Hematopoietic multipotent progenitor cell treated with erythropoietin and hydrocortisone succinate and interleukin-3 and kit ligand, for 6 days (in vitro differentiated cells): ENCODE data around the gene MPND.

Experiments
- DNase-seq: peaks from one replicate; pipeline ENCODE4 v3.0.0-alpha.2; 2015

MPND gene

DNA sequence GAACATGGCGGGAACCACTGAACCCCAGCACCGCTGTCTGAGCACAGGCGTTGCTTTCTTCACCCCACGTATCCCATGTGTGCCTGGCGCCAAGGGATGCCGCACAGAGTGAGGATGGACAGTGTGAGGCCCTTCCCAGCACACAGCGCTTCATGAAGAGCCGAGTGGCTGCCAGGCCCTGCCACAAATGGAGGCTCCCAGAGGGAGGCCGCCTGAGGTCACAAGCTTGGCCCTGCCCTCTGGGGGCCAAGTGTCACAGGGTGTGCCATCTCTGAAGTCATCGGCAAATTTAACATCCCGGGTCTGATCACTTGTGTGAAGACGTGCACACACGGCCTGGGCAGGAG is 24.4 kb downstream of the MPND start:
- DNase-seq: peak; percentile 36

DNA sequence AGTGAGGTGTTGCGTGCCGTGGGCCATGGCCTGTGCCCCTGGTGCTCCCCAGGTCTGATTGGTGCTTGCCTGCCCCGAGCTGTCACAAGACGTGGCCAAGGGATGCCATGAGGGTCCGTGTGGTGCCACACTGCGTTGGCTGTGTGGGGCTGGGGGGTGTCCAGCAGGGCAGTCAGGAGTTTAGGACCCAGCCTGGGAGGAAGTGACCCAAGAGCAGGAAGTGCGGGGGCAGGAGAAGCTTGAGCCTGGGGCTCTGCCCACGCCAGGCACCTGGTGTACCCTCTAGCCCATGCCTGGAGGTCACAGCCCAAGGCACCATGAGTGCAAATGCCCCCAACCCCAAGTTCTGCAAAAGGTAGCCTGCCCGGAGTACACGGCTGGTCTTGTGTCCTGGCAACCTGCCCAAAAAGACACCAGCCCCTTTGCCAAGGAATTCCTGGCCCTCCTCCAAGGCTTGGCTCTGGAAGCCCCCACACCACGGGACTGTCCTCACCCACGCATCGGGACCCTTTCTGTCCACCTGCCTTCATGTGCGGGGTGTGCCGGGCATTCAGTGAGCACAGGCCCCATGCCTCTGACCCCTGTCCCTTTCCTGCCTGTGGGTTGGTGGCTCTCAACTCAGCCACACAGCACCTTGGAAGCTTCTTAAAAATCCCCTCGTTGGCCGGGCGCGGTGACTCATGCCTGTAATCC is 24.9 kb downstream of the MPND start:
- DNase-seq: no peak

DNA sequence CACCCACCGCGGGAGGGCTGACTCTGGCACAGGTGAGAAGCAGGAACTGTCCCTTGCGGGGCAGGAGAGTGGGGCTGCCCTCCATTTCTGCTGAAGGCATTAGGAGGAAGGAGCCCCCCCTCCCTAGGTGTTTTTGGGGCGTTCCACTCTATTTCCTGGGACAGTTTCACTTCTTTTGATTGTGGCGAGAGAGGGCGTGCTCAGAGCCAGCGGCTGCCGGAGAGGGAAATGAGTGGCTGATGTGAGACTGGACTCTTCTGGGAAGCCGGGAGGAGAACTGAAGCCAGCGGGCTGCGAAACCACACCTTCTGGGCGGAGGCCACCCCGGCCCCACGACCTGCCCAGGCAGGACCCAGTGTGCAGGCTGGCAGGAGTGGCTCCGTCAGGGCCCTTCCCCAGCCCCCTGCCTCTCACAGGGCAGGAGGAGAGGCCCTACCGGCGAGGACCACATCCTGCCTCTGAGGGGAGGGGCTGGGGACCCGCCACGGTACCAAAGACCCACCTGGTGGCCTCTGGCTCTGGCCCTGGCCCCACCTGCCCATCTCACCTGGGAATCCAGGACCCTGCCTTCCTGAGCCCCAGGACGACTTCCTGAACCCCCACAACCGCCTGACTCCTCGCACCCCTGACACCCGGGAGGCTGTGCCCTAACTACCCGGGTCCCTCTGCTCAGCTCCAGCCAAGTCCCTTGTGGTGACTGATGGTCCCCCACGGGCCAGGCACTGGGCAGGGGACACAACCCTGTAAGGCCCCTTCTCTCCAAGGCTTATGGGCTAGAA is 25.9 kb downstream of the MPND start:
- peak; percentile 78 for DNase-seq

DNA sequence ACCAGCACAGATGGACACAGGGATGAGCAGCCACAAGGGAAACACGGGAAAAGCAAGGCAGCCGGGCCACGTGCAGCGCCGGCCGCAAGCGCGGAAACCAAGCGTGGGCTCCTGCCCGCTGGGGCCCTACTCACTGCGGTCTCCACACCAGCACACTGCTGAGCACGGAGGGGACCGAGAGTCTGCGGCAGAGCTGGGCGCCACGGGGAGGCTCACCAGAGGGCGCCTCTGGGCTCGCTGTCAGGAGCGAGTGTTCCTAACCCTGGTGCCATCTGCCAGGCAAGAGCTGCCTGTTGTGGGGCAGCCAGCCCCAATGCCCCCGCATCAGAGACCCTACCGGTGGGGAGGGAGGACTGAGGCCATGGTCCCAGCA is 26.5 kb downstream of the MPND start:
- DNase-seq: peak; percentile 85

DNA sequence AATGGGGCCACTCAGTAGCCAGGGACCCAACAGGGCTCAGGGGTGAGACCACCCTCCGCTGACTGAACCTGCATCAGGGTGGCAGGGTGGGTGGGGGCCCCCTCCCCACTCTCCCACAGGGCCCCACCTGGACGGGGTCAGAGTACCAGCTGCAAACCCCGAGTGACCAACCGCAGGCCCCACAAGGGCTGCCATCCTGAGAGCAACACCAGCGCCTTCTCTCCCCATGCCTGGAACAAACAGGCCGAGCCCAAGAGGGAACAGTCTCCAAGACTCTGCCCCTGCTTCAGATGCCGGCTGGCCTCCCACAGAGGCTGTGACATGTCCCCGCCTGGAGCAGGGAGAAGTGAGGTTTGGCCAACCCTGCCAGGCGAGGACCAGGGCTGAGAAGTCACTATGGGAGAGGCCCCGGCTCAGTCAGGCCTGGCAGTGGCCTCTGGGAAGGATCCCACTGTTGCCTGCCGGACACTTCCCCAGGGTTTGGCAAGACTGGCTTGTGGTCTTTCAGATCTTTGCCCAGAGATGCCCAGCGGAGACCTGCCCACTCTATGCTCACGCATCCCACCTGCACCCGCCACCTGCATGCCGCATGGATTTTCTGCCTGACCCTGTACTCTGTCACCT is 27.2 kb downstream of the MPND start:
- DNase-seq: no peak

DNA sequence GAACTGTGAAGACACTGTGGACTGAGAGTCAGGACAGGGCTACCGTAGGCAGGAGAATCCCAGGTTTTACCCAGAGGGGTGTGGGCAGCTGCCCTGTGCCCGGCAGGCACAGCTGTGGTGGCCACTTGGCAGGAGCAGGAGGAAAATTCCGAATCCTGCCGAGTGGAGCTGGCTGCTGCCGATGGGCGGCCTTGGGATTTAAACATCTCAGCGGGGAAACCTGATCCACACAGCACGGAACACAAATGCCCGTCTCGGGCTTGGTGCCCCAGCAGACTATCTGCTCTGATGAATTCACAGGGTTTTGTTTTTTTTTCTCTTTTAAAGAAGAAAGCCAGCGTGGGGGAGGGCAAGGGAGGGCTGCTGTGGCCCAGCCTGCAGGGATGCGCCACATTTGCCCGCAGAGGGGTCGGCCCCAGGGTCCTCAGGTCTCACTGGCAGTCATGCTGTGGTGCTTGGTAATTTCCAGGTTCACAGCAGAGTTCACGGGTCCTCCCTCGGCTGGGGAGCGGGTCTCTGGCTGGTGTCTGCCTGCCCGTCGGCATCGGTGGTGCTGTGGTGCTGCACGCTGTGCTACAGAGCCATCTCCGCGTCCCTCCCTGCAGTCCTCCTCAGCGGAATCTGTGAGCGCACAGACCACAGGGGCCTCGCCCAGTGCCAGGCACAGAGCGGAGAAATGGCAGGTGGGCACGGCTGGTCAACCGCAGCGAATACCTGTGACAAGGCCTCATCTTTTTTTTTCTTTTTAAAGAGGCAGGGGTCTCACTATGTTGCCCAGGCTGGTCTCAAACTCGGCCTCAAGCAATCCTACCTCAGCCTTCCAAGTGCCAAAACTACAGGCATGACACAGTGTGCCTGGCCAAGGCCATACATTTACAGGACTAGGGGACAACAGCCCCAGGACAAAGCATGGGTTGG is 28.1 kb downstream of the MPND start:
- DNase-seq: no peak

DNA sequence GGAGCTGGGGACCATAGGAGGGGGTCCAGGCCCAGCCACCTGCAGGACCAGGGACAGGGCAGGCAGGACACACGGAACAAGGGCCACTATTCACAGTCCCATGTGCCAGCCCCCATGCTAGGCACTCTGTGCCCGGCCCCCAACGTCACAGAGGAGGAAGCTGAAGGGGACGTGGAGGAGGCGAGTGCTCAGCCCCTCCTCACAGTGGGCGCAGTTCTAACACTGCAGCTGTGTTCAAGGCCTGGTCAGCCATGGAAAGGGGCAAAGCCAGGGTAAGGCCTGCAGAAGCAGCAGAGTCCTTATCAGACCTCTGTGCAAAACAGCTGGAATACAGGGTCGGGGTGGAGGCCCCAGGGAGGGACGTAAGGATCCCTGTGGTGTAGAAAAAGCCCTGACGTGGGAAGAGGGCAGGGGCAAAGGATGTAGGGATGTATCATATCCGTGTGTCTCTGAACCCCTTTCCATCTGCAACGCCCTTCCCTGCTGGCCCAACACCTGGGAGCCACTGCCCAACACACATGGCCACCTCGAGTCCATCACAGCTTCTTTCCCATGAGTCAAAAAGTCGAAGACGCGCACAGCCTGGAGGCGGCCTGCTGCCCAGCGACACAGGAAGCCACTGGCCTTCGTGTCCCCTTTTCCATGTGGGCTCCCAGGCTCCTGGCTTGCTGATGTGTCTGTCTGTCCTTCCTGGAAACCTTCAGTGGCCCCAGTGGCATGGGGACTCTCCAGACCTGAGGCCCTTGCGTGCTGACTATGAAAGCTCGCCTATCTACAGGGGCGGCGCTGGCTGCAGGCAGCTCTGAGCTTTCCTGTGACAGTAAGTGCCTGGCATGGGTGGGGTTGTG is 29.0 kb downstream of the MPND start:
- DNase-seq: peak; percentile 74

DNA sequence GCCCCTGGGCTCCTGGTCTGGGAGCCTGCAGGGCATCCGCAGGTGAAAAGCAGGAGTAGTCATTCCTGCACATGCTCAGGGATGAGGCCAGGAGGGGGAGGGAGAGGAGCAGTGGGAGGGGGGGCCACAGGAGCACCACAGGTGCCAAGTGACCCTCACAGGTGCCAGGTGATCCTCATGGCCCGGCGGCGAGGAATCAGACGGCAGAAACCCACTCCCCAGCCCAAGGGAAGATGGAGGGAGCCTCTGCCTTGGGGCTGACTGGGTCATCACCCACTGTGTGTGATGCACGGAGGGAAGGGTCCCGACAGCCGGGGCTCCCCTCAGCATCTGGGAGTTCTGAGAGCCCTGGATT is 29.6 kb downstream of the MPND start:
- no peak for DNase-seq

DNA sequence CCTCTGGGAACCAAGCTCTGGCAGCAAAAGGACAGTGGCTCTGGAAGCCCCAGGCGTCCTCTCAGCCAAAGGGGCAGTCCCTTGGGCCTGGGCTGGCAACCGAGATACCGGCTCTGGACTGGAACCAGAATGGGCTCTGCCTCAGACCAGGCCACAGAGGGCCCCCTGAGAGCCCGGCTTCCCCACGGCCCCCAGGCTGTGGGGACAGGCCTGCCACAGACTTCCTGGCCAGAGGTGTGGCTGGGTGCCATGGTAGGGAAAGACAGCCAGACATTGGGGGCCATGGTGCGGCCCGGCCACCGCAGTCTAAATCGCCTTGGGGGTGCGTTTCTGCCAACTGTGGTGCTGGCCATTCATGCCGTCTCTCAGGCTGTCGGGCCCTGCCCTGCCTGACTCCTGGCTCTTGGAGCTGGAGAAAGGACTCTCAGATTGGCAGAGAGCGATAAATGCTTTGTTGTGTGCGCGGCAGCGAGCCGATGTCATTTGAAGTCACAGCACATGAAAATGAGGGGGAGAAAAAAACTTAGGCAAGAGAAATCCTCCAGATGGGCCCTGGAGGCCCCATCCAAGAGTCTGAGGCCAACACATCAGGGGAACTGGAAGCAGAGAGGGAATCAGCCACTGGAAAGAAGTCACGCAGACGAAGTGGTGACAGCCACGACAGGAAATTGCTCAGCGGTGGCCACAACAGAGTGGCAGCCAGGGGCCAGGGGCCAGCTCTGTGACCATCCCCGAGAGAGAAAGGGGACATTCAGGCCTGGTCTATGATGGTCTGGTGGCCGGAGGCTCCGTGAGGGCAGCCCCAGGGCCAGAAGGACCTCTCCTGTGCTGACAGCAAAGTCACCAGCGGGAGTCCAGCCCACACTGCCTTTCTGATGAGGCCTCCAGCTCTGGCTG is 30.5 kb downstream of the MPND start:
- DNase-seq: peak; percentile 36

DNA sequence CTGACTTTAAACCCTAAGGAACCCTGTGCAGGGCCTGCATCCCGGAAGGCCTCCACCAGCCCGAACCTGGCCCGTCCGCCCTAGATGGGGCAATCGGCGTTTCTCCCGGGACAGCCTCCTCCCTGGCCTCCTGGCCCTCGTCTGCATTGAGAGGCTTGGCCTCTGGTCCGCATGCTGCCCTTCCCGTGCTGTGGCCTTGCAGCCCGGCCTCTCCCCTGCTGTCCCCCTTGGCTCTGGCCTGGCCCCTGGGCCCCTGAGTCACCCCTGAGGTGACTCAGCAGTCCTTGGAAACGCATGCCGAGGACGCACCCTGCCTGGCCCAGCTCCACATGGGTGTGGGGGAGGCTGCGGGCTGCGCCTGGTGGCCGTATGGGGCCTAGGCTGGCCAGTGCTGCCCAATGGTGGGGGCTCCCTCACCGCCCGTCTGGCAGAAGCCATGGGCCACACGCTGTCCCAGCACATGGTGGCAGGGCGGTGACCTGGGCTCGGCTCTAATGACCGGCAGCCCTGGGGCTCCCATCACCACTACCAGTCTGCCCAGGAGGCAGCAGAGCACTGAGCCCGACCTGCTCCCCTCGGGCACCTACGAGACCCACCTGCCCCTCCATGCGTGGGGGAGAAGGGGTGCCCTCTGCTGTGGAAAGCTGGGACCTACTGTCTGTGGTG is 31.3 kb downstream of the MPND start:
- DNase-seq: peak; percentile 90

DNA sequence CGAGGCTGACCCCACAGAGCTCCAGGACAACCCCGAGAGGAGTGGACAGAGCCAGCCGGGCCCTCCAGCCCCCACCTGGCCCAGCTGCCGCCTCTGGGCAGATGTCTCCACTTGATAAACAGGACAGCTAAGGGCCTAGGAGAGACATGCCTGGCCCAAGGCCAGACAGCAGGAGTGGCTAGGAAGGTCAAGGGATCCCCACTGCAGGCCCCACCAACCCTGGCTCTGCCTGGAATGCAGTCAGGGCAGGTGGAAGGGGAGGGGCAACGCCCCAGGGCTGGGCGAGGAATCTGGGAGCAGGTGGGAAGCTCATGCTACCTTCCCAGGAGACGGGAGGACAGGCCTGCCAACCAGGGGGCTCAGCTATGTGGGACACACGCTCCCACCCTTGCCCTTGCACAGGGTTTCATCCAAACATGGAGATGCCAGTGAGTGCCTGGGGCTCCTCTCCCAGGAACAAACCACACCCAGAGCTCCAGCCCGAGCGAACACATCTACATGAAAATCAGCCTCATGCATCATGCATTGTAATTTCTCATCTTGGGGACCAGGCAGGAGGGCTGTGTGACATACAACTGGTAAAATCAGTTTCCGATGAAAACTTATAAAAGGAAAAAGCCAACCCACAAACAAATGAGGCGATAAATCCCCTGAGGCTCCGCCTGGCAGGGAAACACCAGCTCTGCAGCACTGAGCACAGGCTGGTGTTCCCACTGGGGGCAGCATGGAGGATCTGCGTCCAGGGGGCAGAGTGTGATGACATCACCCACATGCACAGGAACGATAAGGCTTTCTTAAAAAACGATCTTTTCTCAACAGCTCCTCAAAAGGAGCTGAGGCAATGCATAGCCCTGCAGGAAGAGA is 32.0 kb downstream of the MPND start:
- DNase-seq: peak; percentile 98

DNA sequence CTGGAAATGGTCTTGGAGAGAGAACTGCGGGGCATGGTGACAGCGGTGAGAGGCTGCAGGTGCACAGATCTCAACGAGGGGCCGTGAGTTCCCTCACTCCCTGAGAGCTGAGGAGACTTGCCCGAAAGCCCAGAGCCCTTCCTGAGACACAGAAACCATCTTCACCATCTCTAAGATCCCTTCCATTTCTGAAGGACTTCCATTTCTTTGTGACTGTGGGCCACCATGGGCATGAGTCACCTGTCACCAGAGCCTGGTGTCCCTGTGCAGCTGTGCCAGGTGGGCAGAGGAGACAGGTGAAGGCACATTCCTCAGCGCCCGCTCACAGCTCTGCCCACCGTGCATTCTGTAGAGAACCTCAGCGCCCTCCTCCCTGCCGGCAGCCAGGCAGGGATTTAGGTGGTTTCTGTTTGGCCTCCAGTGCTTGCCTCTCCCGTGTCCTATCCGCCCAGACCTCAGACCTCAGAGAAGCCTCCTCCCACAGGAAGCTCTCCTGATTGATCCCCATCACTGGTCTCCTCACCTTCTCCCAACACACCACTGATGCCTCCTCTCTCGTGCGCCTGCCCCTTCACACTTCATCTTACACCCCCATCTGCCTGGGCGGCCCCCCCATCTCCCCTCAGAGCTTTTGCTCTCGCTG is 32.8 kb downstream of the MPND start:
- DNase-seq: peak; percentile 42

DNA sequence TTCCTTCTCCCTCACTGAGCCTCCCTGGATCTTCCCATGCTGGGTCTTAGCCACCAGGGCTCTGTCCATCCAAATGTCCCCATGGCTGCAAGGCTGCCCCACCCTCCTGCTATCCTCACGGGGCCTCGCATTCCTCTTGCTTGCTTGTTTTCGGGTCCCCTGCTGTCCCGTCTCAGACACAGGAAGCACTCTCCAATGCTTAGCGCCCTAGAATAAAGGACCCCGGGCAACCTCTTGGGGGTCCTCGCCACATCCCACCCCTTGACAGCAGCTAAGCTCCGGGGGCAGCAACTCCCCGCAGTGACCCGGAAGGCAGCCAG is 33.3 kb downstream of the MPND start:
- DNase-seq: no peak

DNA sequence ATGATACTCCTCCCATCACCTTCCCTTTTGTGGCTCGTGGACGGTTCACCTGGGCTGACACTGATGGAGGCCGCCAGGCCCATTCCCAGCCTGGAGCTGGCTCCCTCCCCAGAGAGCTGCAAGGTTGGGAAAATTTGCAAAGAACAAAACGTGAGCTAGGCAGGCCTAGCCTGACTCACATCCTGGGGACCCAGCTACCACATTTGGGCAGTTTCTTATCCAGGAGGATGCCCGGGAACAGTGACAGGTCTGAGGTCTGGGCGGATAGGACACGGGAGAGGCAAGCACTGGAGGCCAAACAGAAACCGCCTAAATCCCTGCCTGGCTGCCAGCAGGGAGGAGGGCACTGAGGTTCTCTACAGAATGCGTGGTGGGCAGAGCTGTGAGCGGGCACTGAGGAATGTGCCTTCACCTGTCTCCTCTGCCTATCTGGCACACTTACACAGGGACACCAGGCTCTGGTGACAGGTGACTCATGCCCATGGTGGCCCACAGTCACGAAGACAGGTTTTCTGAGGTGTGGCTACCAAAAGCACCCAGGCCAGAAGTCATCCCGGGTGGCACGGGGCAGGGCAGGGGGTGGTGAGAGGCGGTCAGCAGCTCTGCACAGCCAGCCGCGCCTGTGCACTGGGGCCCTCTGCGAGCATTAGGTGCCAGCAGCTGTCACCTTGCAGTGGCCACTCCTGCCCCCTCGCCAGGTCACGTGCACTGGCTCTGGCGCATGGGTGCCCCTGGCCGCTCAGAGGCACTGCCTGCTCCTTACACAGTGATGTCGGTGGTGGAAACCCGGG is 33.8 kb downstream of the MPND start:
- DNase-seq: no peak

DNA sequence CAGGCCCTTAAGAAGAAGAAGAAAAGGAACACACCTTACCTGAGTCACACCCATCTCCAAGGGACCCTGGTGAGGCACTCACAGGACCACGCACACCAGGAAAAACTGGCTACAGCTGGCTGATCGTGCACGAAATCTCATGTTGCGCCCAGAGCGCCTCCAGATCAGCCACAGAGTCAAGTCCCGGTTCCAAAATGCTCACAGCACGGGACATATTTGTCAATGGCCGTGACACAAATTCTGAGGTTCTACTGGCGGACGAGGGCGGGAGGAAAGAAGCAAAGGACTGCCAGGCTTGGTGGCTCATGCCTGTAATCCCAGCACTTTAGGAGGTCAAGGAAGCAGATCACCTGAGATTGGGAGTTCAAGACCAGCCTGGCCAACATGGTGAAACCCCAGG is 35.5 kb downstream of the MPND start:
- DNase-seq: no peak

DNA sequence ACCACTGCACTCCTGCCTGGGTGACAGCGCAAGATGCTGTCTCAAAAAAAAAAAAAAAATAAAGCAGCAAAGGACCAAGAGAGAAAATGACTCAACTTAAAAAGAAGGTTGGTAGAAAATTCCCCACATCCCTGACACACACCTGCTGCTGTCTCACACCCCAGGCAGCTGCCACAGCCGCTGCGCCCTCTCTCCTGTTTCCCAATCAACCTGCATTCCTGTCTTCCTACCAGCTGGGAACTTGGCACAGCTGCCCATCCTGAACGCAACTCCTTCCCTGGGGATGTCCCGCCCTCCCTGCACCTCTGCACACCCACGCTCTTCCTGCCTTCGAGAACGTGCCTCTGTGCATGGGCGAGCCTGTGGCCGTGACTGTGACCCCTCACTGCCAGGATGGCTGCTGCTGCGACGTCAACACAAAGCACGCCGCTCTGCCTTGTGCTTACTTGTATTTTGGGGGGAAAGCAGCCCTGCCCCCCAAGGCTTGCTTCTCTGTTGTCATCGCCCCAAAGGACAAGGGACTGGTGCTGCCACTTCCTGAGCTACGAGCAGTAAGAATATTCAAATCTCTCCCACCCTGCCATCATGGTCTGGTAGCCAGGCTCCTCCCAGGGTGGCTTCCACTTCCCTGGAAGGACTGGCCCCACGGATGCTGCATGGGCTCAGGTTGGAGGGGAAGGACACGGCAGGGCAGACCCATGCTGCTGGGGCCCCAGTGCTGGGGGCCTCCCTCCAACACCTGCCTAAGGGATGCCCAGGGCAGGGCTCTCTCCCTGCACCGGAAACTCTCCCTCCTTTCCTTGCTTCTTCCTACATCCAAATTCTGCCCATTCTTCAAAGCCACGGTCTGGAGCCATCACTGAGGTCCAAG is 36.3 kb downstream of the MPND start:
- no peak for DNase-seq

DNA sequence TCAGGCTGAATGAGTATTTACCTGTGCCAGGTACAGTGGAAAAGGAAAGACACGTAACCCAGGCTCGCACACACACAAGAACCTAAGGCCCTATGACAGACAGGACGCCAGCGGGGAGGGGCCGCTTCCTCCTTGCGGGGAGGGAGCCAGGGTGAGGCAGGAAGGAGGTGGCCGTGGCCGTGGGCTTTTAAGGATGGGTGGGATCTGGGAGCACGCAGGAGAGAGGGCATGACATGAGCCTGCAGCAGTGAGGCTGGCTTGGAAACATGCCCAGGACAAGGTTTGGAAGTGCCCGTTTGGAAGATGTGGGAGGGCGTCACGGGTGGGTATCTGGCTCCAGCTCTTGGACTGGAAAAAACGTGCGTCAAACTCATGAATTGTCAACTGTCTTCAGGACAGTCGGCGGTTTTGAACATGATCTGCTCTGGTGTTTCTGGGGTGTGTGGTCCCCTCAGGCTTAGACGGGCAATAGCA is 36.9 kb downstream of the MPND start:
- peak; percentile 64 for DNase-seq
